Kidney epithelial cell (primary cell): ENCODE data around the gene SASH1. TPM values are rescaled to one million over a fixed set of nuclear protein-coding genes. Genes with fewer than 3 reads are reported as not detected.

Source experiments
- DNase-seq: peaks from one replicate; pipeline ENCODE4 v3.0.0-alpha.2; 2010; ENCODE audit warnings: low read depth
- H3K27me3 ChIP-seq: 2 replicates; pipeline ENCODE4 v1.6.0; 2011; ENCODE audit warnings: low read length; ENCODE audit not compliant: control insufficient read depth, insufficient read depth
- H3K36me3 ChIP-seq: 2 replicates; pipeline ENCODE4 v1.5.1; 2011; ENCODE audit warnings: low read length; ENCODE audit not compliant: control insufficient read depth, insufficient read depth
- H3K4me3 ChIP-seq: 2 replicates; pipeline ENCODE4 v1.5.1; 2011; ENCODE audit warnings: low read depth, mild to moderate bottlenecking, control low read depth, low read length
- CTCF ChIP-seq: IDR thresholded peaks from 2 replicates; pipeline ENCODE4 v1.5.1; 2011; ENCODE audit warnings: mild to moderate bottlenecking, moderate library complexity, low read length, control low read depth, inconsistent platforms; ENCODE audit not compliant: insufficient read depth, poor library complexity, severe bottlenecking
- total RNA-seq: library from RNA; depleted of rRNA; stranded (reverse); fragments of >200 nt; gene quantifications from 2 replicates; pipeline ENCODE4 v1.2.3, GENCODE V29; 2015

The SASH1 gene
- total RNA-seq, 1 donor from 2014 or later, result 13.8 TPM

GRCh38 chr6:148503703-148504102, 161.1 kb downstream of the SASH1 start:
- H3K36me3 ChIP-seq, result no peaks in the 10 kb centered on the region
- no peak for DNase-seq
- no peaks in the 10 kb centered on the region for H3K27me3 ChIP-seq
- no peak overlapping the region for H3K4me3 ChIP-seq
- TF ChIP-seq CTCF, result no peak

GRCh38 chr6:148507774-148508173, 165.1 kb downstream of the SASH1 start:
- Histone ChIP-seq H3K36me3 (no peaks in the 10 kb centered on the region), H3K4me3 (no peak overlapping the region)

GRCh38 chr6:148508401-148509041, 165.9 kb downstream of the SASH1 start:
- TF ChIP-seq CTCF, result no peak
- Histone ChIP-seq H3K36me3 (no peaks in the 10 kb centered on the region), H3K4me3 (peak overlapping the region; percentile 10), H3K27me3 (no peaks in the 10 kb centered on the region)
- DNase-seq, result no peak

More at GRCh38 chr6:148507774-148508173, 165.1 kb downstream of the SASH1 start:
- TF ChIP-seq CTCF, result no peak
- DNase-seq, result no peak
- no peaks in the 10 kb centered on the region for H3K27me3 ChIP-seq

GRCh38 chr6:148509119-148509799, 166.6 kb downstream of the SASH1 start:
- peak overlapping the region; percentile 19 for H3K4me3 ChIP-seq
- TF ChIP-seq CTCF, result no peak
- H3K36me3 ChIP-seq, result no peaks in the 10 kb centered on the region
- no peaks in the 10 kb centered on the region for H3K27me3 ChIP-seq
- DNase-seq, result no peak

- H3K27me3 ChIP-seq, result no peaks in the 10 kb centered on the region
- TF ChIP-seq CTCF, result no peak
- H3K4me3 ChIP-seq, result no peak overlapping the region
- peak; percentile 67 for DNase-seq
- H3K36me3 ChIP-seq, result no peaks in the 10 kb centered on the region
Measured at GRCh38 chr6:148509800-148510581, 167.4 kb downstream of the SASH1 start.
